Measurements from ENCODE around the gene CST3.
"Not testable (repeated sequence)": the region's sequence is repeated elsewhere in the genome, so short reads cannot be mapped to it uniquely, and the experiment has no call there.

CST3 gene, protein sequence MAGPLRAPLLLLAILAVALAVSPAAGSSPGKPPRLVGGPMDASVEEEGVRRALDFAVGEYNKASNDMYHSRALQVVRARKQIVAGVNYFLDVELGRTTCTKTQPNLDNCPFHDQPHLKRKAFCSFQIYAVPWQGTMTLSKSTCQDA

DNA sequence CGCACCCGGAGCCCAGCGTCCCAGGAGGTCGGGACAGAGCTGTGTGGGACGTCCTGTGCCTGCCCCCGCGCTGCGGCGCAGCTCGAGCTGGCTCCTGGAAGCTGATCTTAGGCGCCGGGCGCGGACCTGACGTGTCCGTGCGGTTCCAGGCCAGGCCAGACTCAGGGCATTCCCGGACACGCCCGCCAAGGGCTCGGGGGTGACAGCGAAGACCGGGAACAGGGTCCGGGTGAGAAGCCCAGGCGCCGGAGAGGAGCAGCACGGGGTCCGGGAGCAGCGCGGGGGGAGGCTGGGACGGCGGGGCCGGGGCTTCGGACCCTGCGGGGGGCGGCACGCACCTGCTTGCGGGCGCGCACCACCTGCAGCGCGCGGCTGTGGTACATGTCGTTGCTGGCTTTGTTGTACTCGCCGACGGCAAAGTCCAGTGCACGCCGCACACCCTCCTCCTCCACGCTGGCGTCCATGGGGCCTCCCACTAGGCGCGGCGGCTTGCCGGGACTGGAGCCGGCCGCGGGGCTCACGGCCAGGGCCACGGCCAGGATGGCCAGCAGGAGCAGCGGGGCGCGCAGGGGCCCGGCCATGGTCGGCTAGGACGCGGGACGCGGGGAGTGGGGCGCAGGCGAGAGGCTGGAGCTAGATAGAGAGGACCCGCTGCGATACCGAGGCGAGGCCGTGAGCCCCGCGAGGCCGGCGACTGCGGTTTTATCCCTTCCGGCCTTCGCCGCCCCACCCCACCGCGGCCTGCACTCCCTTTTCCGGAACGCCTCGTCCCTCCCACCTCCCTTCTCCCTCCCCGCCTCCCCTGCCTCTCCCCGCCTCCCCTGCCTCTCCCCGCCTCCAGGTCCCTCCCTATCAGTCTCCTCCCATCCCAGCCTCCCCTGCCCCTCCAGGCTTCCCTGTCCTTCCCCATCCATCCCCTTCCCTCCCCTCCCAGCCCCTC, at the start of gene CST3:
CST3 (minus strand) TSS at position 674 of the 940 bp plus-strand sequence; CDS start at position 581, 93 bp downstream.
- Mint-ChIP-seq H3K4me3 (no peak within 1 kb of the TSS), H3K27me3 (ENCODE audit: low read depth) (peaks cover 20% of the 10 kb centered on the region)

DNA sequence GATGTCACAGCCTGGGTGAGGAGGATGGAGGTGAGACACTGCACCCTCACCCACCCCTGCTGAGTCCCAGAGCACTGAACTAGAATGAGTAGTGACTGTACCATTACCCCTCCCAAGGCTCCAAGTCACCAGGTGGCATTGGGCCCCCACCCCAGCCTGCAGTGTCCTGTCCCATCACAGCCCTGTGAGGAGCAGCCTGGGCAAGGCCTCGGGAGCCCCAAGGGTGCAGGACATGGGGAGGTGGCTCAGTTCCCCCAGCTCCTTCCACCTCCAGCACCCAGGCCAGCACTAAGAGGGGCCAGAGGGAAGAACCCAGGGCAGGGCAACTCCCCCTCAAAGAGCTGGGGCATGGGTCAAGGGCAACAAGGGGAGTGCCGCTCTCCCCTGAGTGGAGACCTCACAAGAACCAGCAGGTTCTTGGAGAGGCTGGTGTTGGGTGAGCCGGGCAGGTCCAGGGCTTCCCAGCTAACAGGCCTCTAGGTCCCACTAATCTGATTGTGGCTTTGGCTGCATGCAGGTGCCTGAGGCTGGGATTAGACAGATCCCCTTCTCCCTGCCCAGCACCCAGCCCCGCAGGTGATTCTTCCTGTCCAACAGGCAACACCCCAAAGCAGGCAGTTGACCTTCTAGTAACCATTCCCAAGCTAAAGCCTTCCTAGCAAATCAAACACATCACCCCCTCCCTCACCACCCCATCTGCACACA, 48.4 kb upstream of the CST3 start:
- Mint-ChIP-seq H3K27me3 (ENCODE audit: low read depth) (no peaks in the 10 kb centered on the region), H3K36me3 (ENCODE audit: low read depth) (no peaks in the 10 kb centered on the region), H3K4me1 (ENCODE audit: low read depth) (no peaks in the 10 kb centered on the region), H3K27ac (no peak overlapping the region), H3K4me3 (no peak overlapping the region), H3K9me3 (no peaks in the 10 kb centered on the region)

More for the DNA sequence above, at the start of gene CST3:
- Mint-ChIP-seq H3K36me3 (ENCODE audit: low read depth) (no peaks in the 10 kb centered on the region), H3K9me3 (no peaks in the 10 kb centered on the region), H3K27ac (no peak within 1 kb of the TSS), H3K4me1 (ENCODE audit: low read depth) (peaks cover 3% of the 10 kb centered on the region)

DNA sequence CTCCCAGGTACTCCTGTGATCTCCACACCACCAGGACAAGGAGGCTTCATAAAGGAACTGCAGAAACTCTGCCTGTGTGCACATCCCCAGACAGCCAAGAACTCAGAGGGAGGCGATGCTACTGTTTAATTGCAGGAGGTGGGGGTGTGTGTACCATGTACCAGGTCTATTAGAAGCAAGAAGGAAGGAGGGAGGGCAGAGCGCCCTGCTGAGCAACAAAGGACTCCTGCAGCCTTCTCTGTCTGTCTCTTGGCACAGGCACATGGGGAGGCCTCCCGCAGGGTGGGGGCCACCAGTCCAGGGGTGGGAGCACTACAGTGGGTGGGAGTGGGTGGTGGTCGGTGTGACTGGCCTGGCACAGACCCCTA, 47.8 kb upstream of the CST3 start:
- not testable (repeated sequence) for H3K27ac Mint-ChIP-seq; H3K4me3 Mint-ChIP-seq; H3K4me1 Mint-ChIP-seq (ENCODE audit: low read depth); H3K36me3 Mint-ChIP-seq (ENCODE audit: low read depth); H3K9me3 Mint-ChIP-seq; H3K27me3 Mint-ChIP-seq (ENCODE audit: low read depth)

DNA sequence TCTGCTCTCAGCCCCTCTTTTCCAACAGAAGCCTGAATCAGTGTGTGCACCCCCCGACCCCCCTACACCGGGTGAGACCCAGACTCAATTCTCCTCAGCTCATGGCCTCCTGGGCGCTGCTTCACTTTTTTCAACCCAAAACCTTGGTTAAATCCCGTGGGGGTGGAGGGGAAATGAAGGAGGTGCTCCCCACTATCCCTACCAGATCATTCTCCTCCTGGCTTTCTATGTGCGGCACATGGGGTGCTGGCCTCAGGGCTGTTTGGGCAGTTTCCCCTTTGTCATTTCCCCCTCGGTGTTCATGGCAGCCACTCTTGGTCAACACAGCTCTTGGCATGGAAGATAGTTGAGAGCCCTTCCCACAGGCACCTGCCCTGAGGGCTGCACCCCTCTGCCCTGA, 46.5 kb upstream of the CST3 start:
- Mint-ChIP-seq H3K27ac (no peak overlapping the region), H3K36me3 (ENCODE audit: low read depth) (no peaks in the 10 kb centered on the region), H3K9me3 (no peaks in the 10 kb centered on the region), H3K4me1 (ENCODE audit: low read depth) (no peaks in the 10 kb centered on the region), H3K27me3 (ENCODE audit: low read depth) (no peaks in the 10 kb centered on the region), H3K4me3 (no peak overlapping the region)

DNA sequence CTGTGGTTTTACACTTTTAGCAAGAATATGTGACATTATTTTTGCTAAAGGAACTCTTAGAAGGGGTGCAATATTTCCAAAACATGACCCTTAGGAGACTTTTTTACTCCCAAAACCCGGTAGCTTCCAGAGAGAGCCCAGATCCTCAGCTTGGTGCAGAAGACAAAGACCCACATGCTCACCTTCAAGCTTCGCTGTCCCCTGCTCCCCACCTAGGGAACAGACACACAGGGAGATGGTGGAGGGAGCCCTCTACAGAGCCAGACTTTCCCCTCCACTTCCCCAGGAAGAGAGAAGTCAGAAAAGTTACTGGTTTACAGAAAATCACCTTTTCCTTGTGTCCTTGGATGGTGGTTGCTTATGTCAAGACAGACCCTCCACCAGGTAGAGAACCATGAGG, 46.1 kb upstream of the CST3 start:
- no peak overlapping the region for H3K4me3 Mint-ChIP-seq
- H3K36me3 Mint-ChIP-seq (ENCODE audit: low read depth): no peaks in the 10 kb centered on the region
- no peaks in the 10 kb centered on the region for H3K4me1 Mint-ChIP-seq (ENCODE audit: low read depth)
- H3K27me3 Mint-ChIP-seq (ENCODE audit: low read depth): peaks cover 4% of the 10 kb centered on the region
- H3K9me3 Mint-ChIP-seq: no peaks in the 10 kb centered on the region
- H3K27ac Mint-ChIP-seq: no peak overlapping the region

DNA sequence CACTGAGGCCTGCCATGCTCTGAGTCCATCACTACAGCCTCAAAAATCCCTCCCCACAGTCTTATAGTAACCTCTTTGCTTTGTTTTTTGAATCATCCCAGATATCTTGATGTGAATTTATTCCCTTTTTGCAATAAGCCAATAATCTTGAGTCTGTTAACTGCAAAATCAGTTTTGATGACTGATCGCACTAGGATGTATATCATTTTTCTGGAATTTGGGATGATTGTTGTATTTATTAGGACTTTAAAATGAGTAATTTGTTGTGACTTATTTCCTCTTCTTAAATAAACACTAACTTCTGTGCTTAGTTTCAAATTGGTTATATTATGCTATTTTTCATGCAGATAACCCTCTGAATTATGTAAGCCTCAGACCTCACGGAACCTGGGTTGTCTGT, 45.5 kb upstream of the CST3 start:
- no peaks in the 10 kb centered on the region for H3K9me3 Mint-ChIP-seq
- H3K4me3 Mint-ChIP-seq: no peak overlapping the region
- H3K27ac Mint-ChIP-seq: no peak overlapping the region
- peaks cover 5% of the 10 kb centered on the region for H3K27me3 Mint-ChIP-seq (ENCODE audit: low read depth)
- no peaks in the 10 kb centered on the region for H3K36me3 Mint-ChIP-seq (ENCODE audit: low read depth)
- H3K4me1 Mint-ChIP-seq (ENCODE audit: low read depth): no peaks in the 10 kb centered on the region

DNA sequence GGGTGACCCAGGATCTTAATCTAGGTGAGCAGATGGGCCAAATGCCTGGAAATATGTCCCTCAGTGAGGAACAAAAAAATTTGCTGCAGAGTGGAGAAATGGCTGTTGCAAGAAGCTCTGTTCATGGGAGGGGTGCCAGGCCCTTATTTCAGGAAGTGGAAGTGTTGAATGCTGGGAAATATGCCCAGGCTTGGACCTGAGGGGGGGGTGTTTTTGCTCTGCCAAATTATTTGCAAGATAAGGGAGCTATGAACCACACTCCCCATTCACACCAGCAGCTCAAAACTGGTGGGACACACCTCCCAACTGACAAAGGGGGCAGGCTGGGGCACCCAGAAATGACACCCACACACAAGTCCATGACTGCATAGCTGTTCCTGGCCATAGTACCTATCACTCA, 42.4 kb upstream of the CST3 start:
- Mint-ChIP-seq H3K27me3 (ENCODE audit: low read depth) (peaks cover 16% of the 10 kb centered on the region), H3K27ac (no peak overlapping the region), H3K4me3 (no peak overlapping the region), H3K9me3 (no peaks in the 10 kb centered on the region), H3K36me3 (ENCODE audit: low read depth) (no peaks in the 10 kb centered on the region), H3K4me1 (ENCODE audit: low read depth) (no peaks in the 10 kb centered on the region)

DNA sequence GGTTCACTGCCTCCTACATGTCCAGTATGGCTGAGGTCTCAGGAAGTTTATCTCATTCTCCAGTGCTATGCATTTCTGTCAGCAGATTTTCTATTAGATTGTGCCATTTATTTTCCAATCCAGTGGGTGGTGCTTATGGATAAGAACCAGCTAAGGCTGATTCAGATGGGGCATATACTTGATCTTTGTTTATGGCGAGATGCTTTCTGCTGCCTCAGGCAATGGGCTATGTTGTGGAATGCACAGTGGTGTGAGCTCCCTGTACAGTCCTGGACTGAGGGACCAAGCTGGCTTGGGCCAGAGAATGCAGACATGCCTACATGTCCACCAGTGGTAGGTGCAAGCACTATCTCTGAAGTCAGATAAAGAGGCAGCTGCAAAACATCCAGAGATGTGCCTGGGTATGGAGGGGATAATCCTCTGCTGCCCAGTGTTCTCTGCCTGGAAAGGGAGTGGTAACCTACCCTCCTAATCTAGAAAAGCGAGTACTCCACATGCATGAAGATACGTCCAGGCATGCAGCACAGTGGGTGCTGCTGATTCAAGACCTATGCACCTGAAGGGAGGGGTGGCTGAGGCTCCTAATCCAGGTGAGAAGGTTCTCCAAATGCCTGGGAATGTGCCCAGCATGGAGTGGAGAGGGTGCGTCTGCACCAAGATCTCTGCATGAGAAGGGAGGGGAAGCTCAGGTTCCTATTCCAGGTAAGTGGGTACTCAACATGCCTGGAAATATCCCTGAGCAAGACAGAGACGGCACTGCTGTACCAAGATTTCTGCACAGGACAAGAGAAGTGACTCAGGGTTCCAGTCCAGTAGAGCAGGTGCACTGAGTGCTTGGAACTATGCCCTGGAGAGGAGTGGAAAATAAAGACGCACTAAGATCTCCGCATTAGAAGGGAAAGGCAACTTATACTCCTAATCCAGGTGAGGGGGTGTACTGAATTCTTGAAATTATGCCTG, 41.7 kb upstream of the CST3 start:
- Mint-ChIP-seq H3K4me3 (no peak overlapping the region), H3K27me3 (ENCODE audit: low read depth) (peaks cover 16% of the 10 kb centered on the region), H3K4me1 (ENCODE audit: low read depth) (no peaks in the 10 kb centered on the region), H3K36me3 (ENCODE audit: low read depth) (no peaks in the 10 kb centered on the region), H3K9me3 (no peaks in the 10 kb centered on the region), H3K27ac (no peak overlapping the region)

DNA sequence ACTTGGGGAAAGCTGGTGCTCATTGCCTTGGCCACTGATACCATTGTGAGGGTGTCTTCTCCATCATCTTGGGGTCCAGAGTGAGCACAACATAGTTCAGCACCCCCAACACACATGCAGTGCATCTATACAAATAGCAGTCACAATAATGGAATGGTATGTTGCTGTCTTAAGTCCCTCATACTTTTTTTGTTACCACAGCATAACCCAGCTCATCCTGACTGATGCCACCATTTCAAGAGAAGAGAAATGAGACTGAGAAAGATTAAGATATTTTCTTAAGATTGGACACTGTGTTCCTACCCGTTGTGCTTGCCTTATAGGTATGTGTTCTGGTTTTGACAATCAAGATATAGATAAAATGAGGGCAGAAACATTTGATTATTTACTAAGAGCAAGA, 35.5 kb upstream of the CST3 start:
- Mint-ChIP-seq H3K36me3 (ENCODE audit: low read depth) (no peaks in the 10 kb centered on the region), H3K4me3 (no peak overlapping the region), H3K27me3 (ENCODE audit: low read depth) (peaks cover 11% of the 10 kb centered on the region), H3K9me3 (no peaks in the 10 kb centered on the region), H3K27ac (no peak overlapping the region), H3K4me1 (ENCODE audit: low read depth) (no peaks in the 10 kb centered on the region)

DNA sequence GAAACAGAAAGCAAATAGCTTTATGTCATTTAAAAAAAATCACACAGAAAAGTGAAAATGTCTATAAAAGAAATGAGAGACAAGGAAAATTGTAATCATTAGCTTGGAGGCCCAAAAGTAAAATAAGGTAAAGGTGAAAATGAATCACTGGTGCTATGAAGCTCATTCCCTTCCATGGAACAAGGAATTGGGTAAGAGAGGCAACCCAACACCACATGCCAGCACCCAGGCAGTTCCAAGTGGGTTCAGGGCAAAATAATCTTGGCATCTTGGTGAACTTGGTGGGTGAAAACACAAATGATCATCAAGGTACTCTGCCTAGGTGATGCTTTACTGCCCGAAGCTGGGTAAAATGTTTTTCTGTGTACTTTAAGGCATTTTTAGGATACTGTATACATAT, 34.4 kb upstream of the CST3 start:
- peaks cover 7% of the 10 kb centered on the region for H3K27me3 Mint-ChIP-seq (ENCODE audit: low read depth)
- H3K27ac Mint-ChIP-seq: no peak overlapping the region
- no peaks in the 10 kb centered on the region for H3K4me1 Mint-ChIP-seq (ENCODE audit: low read depth)
- no peaks in the 10 kb centered on the region for H3K9me3 Mint-ChIP-seq
- H3K4me3 Mint-ChIP-seq: no peak overlapping the region
- H3K36me3 Mint-ChIP-seq (ENCODE audit: low read depth): no peaks in the 10 kb centered on the region

DNA sequence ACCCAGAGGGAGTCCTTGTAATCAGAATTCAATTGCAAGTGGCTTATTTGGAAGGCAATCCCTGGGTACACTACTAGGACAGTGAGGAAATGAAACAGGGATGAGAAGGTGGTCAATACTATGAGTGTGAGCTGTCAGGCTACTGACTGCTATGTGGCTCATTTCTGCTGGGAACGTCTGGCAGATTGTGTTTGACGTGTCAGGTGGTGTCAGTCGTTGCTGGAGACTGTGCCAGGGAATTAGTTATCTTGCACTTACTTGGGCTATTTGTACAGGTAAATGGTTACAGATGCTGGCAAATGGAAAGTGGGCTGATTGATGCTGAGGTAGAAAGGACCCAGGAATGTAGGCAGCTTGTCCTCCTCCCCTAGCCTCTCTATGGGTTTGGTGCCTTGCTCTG, 33.7 kb upstream of the CST3 start:
- Mint-ChIP-seq H3K27ac (no peak overlapping the region), H3K27me3 (ENCODE audit: low read depth) (peaks cover under 1% of the 10 kb centered on the region), H3K9me3 (no peaks in the 10 kb centered on the region), H3K4me3 (no peak overlapping the region), H3K36me3 (ENCODE audit: low read depth) (no peaks in the 10 kb centered on the region), H3K4me1 (ENCODE audit: low read depth) (no peaks in the 10 kb centered on the region)

DNA sequence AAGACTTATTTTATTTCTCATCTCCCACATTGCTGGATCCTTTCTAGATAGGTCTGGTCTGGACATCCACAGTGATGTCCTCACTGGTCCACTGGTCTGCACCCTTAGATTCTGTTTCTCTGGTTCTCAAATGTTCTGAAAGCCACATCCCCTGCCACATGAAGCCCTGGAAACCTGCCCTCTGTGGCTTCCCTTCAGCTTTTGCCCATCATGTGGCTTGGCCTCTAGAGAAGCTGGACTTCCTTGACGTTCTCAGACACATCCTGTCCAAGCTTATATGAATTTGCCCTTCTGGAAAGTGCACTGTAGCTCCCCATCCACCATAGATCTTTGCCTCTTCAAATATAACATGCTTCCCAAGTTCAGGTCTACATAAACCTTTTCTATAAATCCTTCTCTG, 32.6 kb upstream of the CST3 start:
- no peak overlapping the region for H3K4me3 Mint-ChIP-seq

DNA sequence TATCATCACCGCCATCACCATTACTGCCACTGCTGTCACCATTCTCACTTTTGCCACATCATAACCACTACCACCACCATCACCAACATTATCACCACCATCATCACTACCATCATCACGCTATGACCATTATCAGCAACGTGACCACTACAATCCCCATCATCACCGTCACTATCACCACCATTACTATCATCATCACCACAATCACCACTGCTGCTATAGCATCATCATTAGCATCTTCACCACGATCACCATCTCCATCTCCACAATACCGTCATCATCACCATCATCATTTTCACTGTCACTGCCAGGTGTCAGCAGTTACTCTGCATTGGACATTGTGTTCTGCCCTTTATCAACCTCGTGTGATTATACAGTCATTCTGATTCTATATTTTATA, 32.1 kb upstream of the CST3 start:
- no peaks in the 10 kb centered on the region for H3K9me3 Mint-ChIP-seq
- H3K36me3 Mint-ChIP-seq (ENCODE audit: low read depth): no peaks in the 10 kb centered on the region
- no peak overlapping the region for H3K27ac Mint-ChIP-seq
- H3K4me1 Mint-ChIP-seq (ENCODE audit: low read depth): no peaks in the 10 kb centered on the region
- no peak overlapping the region for H3K4me3 Mint-ChIP-seq
- H3K27me3 Mint-ChIP-seq (ENCODE audit: low read depth): no peaks in the 10 kb centered on the region

More for the DNA sequence above, 32.6 kb upstream of the CST3 start:
- no peaks in the 10 kb centered on the region for H3K9me3 Mint-ChIP-seq
- H3K27me3 Mint-ChIP-seq (ENCODE audit: low read depth): no peaks in the 10 kb centered on the region
- H3K27ac Mint-ChIP-seq: no peak overlapping the region
- no peaks in the 10 kb centered on the region for H3K36me3 Mint-ChIP-seq (ENCODE audit: low read depth)
- no peaks in the 10 kb centered on the region for H3K4me1 Mint-ChIP-seq (ENCODE audit: low read depth)

DNA sequence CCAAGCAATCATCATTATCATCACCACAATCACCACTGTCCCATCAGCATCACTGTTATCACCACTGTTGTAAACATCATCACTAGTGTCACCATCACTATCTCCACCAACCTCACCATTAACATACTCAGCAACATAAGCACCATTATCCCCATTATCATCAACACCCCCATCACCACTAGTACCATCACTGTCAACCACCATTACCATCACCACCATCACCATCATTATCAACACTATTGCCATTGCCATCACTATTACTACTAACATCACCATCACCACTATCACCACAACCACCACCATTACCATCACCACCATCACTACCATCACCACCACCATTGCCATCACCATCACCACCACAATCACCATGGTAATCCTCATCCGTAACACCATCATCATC, 31.6 kb upstream of the CST3 start:
- Mint-ChIP-seq H3K36me3 (ENCODE audit: low read depth) (no peaks in the 10 kb centered on the region), H3K27me3 (ENCODE audit: low read depth) (no peaks in the 10 kb centered on the region), H3K27ac (no peak overlapping the region), H3K4me3 (no peak overlapping the region), H3K4me1 (ENCODE audit: low read depth) (no peaks in the 10 kb centered on the region), H3K9me3 (no peaks in the 10 kb centered on the region)

Data from T-helper 1 cell treated with Interleukin-12 subunit alpha and Interleukin-12 subunit beta and Interleukin-4 antibody, amounts not matched to agents 30 μg/mL and 1 μg/mL, for 36 hours (primary cell).